Liver (tissue), 9 donors: ENCODE data around the gene ADIRF. TPM values are rescaled to one million over a fixed set of nuclear protein-coding genes. Genes with fewer than 3 reads are reported as not detected.
A peak's percentile ranks its signal among the peaks of the same experiment; 100 is the strongest.

ENCODE experiments used
- DNase-seq: peaks from one replicate; pipeline ENCODE4 v3.0.0-alpha.2; 2017; ENCODE audit warnings: low spot score
- H3K27ac ChIP-seq, 2 donors: one replicate each; pipeline ENCODE4 v1.7.0; 2013; ENCODE audit warnings: inconsistent platforms in 2 of 2, low read length in 2 of 2, control low read depth in 1 of 2, low read depth in 1 of 2, mild to moderate bottlenecking in 1 of 2
- H3K27me3 ChIP-seq, 4 donors: one replicate each; pipeline versions ENCODE4 v1.6.1 to v1.7.0; 2013; ENCODE audit warnings: low read length in 3 of 4, inconsistent platforms in 1 of 4, mild to moderate bottlenecking in 1 of 4, moderate library complexity in 1 of 4; ENCODE audit not compliant: control insufficient read depth in 4 of 4, insufficient read depth in 4 of 4
- H3K36me3 ChIP-seq, 4 donors: one replicate each; pipeline versions ENCODE4 v1.6.1 to v1.7.0; 2013; ENCODE audit warnings: low read length in 3 of 4, mild to moderate bottlenecking in 3 of 4, low read depth in 1 of 4, moderate library complexity in 1 of 4; ENCODE audit not compliant: control insufficient read depth in 4 of 4, insufficient read depth in 3 of 4
- H3K4me1 ChIP-seq, 4 donors: one replicate each; pipeline versions ENCODE4 v1.6.1 to v1.7.0; 2013; ENCODE audit warnings: low read length in 3 of 4, mild to moderate bottlenecking in 3 of 4, moderate library complexity in 1 of 4; ENCODE audit not compliant: control insufficient read depth in 4 of 4, insufficient read depth in 4 of 4
- H3K4me3 ChIP-seq, 3 donors: one replicate each; pipeline versions ENCODE4 v1.6.1 to v1.7.0; 2013; ENCODE audit warnings: low read length in 3 of 3, control low read depth in 1 of 3, low read depth in 1 of 3, mild to moderate bottlenecking in 1 of 3
- H3K9ac ChIP-seq, 2 donors: one replicate each; pipeline ENCODE4 v1.7.0; 2013; ENCODE audit warnings: low read length in 2 of 2, mild to moderate bottlenecking in 2 of 2, moderate library complexity in 2 of 2, control low read depth in 1 of 2, low read depth in 1 of 2
- H3K9me3 ChIP-seq, 4 donors: one replicate each; pipeline versions ENCODE4 v1.6.1 to v1.7.0; 2013; ENCODE audit warnings: low read length in 3 of 4; ENCODE audit not compliant: control insufficient read depth in 4 of 4
- ATF3 ChIP-seq: IDR thresholded peaks from 2 replicates; pipeline ENCODE4 v1.6.1; 2016; ENCODE audit warnings: antibody characterized with exemption
- CTCF ChIP-seq: fragments of 150-350 bp; IDR thresholded peaks from 2 replicates; pipeline ENCODE4 v1.5.1; 2017; ENCODE audit warnings: improper control_type of control experiment, low read depth, low read length; ENCODE audit not compliant: missing input control
- EGR1 ChIP-seq, 2 donors: IDR thresholded peaks; 2 replicates each; pipeline ENCODE4 v1.6.1; 2016 to 2018; ENCODE audit warnings: antibody characterized with exemption in 2 of 2, low read depth in 2 of 2
- FOXA2 ChIP-seq: IDR thresholded peaks from 2 replicates; pipeline ENCODE4 v1.6.1; 2016; ENCODE audit warnings: antibody characterized with exemption
- GABPA ChIP-seq, 2 donors: IDR thresholded peaks in 1 of 2; conservative IDR thresholded peaks in 1 of 2; 2 replicates each; pipeline ENCODE4 v1.6.1; 2016; ENCODE audit warnings: antibody characterized with exemption in 2 of 2, mild to moderate bottlenecking in 1 of 2, moderate library complexity in 1 of 2
- HNF4G ChIP-seq: IDR thresholded peaks from 2 replicates; pipeline ENCODE4 v1.6.1; 2016; ENCODE audit warnings: antibody characterized with exemption
- MAX ChIP-seq: IDR thresholded peaks from 2 replicates; pipeline ENCODE4 v1.6.1; 2016; ENCODE audit warnings: antibody characterized with exemption
- NR2F2 ChIP-seq: IDR thresholded peaks from 2 replicates; pipeline ENCODE4 v1.6.1; 2016; ENCODE audit warnings: antibody characterized with exemption
- RAD21 ChIP-seq, 2 donors: IDR thresholded peaks; 2 replicates each; pipeline ENCODE4 v1.6.1; 2016; ENCODE audit warnings: antibody characterized with exemption in 2 of 2, mild to moderate bottlenecking in 2 of 2
- RXRA ChIP-seq, 2 donors: IDR thresholded peaks; 2 replicates each; pipeline ENCODE4 v1.6.1; 2017 to 2018; ENCODE audit warnings: antibody characterized with exemption in 2 of 2, mild to moderate bottlenecking in 1 of 2
- TAF1 ChIP-seq: conservative IDR thresholded peaks from 2 replicates; pipeline ENCODE4 v1.6.1; 2016; ENCODE audit warnings: antibody characterized with exemption, mild to moderate bottlenecking
- YY1 ChIP-seq: IDR thresholded peaks from 2 replicates; pipeline ENCODE4 v1.6.1; 2016; ENCODE audit warnings: antibody characterized with exemption, mild to moderate bottlenecking
- ZBTB33 ChIP-seq: IDR thresholded peaks from 2 replicates; pipeline ENCODE4 v1.6.1; 2016; ENCODE audit warnings: antibody characterized with exemption
- whole genome bisulfite sequencing: extraction: QIAGEN DNeasy Blood & Tissue Kit; methylation state at CpG from one replicate; pipeline ENCODE4 v1.1.7; 2013; 5-methylcytosine and 5-hydroxymethylcytosine counted together
- polyA plus RNA-seq, 2 donors: library from polyadenylated mRNA; stranded (reverse) in 1 of 2; unstranded in 1 of 2; fragments of 200-250 nt in 1 of 2; fragments of >200 nt in 1 of 2; fragmentation: Nextera tagmentation in 1 of 2; extraction: Ambion mirVana in 1 of 2; gene quantifications; one replicate each; pipeline versions ENCODE4 v1.2.1 to v1.2.3, GENCODE V29; 2013 to 2015
- total RNA-seq, 2 donors: library from RNA; depleted of rRNA; stranded (reverse); fragments of >200 nt; gene quantifications; one replicate each; pipeline ENCODE4 v1.2.3, GENCODE V29; 2014
- donor health status: healthy.
- donor health status: healthy.
- donor health status: healthy.
- donor health status: healthy.
- donor health status: healthy.

Gene ADIRF
- total and polyA plus RNA-seq, 4 donors: 0.61 to 96.3 (median 35.8) TPM

GRCh38 chr10:86958116-86958900 is 10.0 kb upstream of the ADIRF start, which contains the start of gene SNCG:
Gene SNCG (plus strand): TSS chr10:86958599. CDS start chr10:86958698, 99 bp downstream.
- no peak within 1 kb of the TSS for H3K4me3 ChIP-seq
- TF ChIP-seq TAF1 (no peak), HNF4G (no peak), ATF3 (no peak), GABPA (IDR thresholded peaks at IDR 0.05 in 1 of 2, conservative IDR thresholded peaks at IDR 0.05 in 1 of 2) (no peak), EGR1 (IDR thresholded peaks at IDR 0.05; ENCODE audit: low read depth in 2 of 2) (no peak), ZBTB33 (no peak), MAX (no peak), RXRA (IDR thresholded peaks at IDR 0.05) (no peak), RAD21 (IDR thresholded peaks at IDR 0.05) (no peak), CTCF (no peak), FOXA2 (no peak)
- peak within 1 kb of the TSS; percentile 21 to 65 for H3K27ac ChIP-seq
- no peak within 1 kb of the TSS for H3K9ac ChIP-seq
- no peaks in the 10 kb centered on the region for H3K9me3 ChIP-seq
- no peaks in the 10 kb centered on the region for H3K27me3 ChIP-seq
- 39% methylated on average over 22 of the region's 22 CpGs for WGBS
- H3K4me1 ChIP-seq: peaks cover 2 to 26% (median 15%) of the 10 kb centered on the region in 4 donors
- DNase-seq: no peak
- no peaks in the 10 kb centered on the region for H3K36me3 ChIP-seq

- no peak for DNase-seq
- WGBS: 69% methylated on average over 16 of the region's 16 CpGs
- peaks cover 0 to 18% (median 7%) of the 10 kb centered on the region in 4 donors for H3K4me1 ChIP-seq
Measured at GRCh38 chr10:86958901-86959736, 9.2 kb upstream of the ADIRF start.

More at GRCh38 chr10:86958901-86959736, 9.2 kb upstream of the ADIRF start:
- no peak for TF ChIP-seq YY1
- peak; percentile 24 for TF ChIP-seq NR2F2
- H3K4me3 ChIP-seq: no peak overlapping the region
- H3K36me3 ChIP-seq: no peaks in the 10 kb centered on the region
- peak overlapping the region in 1 of 2 donors; percentile 25 for H3K27ac ChIP-seq
- H3K9me3 ChIP-seq: no peaks in the 10 kb centered on the region
- H3K27me3 ChIP-seq: no peaks in the 10 kb centered on the region
- no peak overlapping the region for H3K9ac ChIP-seq
